Mucosa of descending colon (tissue), 3 donors: ENCODE results near the gene SGMS1. TPM values are rescaled to one million over a fixed set of nuclear protein-coding genes. Genes with fewer than 3 reads are reported as not detected.

Source experiments
- ATAC-seq: fragments of 200-7000 bp; cut with Tn5 transposase; one replicate; pipeline ENCODE4 v1.9.1; 2020; ENCODE audit warnings: mild to moderate bottlenecking, moderate library complexity
- DNase-seq, 3 donors: peaks; one replicate each; pipeline ENCODE4 v3.0.0-alpha.2; 2020
- H3K36me3 ChIP-seq: fragments of 200-600 bp; one replicate; pipeline ENCODE4 v1.8.0; 2021; ENCODE audit warnings: low read depth, mild to moderate bottlenecking
- H3K4me1 ChIP-seq: fragments of 200-600 bp; one replicate; pipeline ENCODE4 v1.8.0; 2021; ENCODE audit warnings: low read depth, mild to moderate bottlenecking
- H3K4me3 ChIP-seq: fragments of 200-600 bp; one replicate; pipeline ENCODE4 v1.8.0; 2021; ENCODE audit warnings: mild to moderate bottlenecking
- H3K9me3 ChIP-seq: fragments of 200-600 bp; one replicate; pipeline ENCODE4 v1.8.0; 2021; ENCODE audit warnings: mild to moderate bottlenecking
- CTCF ChIP-seq: fragments of 200-600 bp; IDR thresholded peaks from one replicate; pipeline ENCODE4 v1.8.0; 2022; ENCODE audit warnings: antibody characterized with exemption, mild to moderate bottlenecking
- intact Hi-C, 2 donors: fragments of 100-400 bp; cut with DNase I in 1 of 2; cut with micrococcal nuclease in 1 of 2; formaldehyde crosslinking; loops; one replicate each; pipeline versions ENCODE4 v1.11.0 to v1.11.1; 2022; cut with DNase I, micrococcal nuclease
- total RNA-seq, 3 donors: library from RNA; stranded (reverse); fragmentation: NEBNext Ultra II Directional in 2 of 3; extraction: Animal tissue kit (Norgen Biotek cat#: 25700) in 2 of 3; gene quantifications; one replicate each; pipeline versions ENCODE4 v1.2.1 to v1.2.4, GENCODE V29; 2021 to 2023
- donor health status: DM: no; HTN: no; CAD: no; lungs with moderate emphysema.
- donor health status: DM: no; HTN: no; CAD: no.
- donor health status: DM: no; HTN: yes; CAD: no.

Gene SGMS1
- total RNA-seq, 3 donors from 2014 or later, result 14.4 to 28.4 (median 20.0) TPM

GRCh38 chr10:50397312-50398140, 226.2 kb downstream of the SGMS1 start:
- intact Hi-C loops, result no loop called here
- H3K9me3 ChIP-seq, result no peaks in the 10 kb centered on the region
- no peak for TF ChIP-seq CTCF
- no peak for ATAC-seq
- H3K4me1 ChIP-seq, result no peaks in the 10 kb centered on the region
- no peaks in the 10 kb centered on the region for H3K36me3 ChIP-seq
- H3K4me3 ChIP-seq, result no peak overlapping the region
- no peak for DNase-seq

GRCh38 chr10:50396491-50397311, 227.1 kb downstream of the SGMS1 start:
- TF ChIP-seq CTCF, result no peak
- no peak overlapping the region for H3K4me3 ChIP-seq
- DNase-seq, result no peak
- no peaks in the 10 kb centered on the region for H3K9me3 ChIP-seq
- H3K4me1 ChIP-seq, result no peaks in the 10 kb centered on the region
- intact Hi-C loops, result no loop called here
- no peaks in the 10 kb centered on the region for H3K36me3 ChIP-seq
- ATAC-seq, result no peak

GRCh38 chr10:50395851-50396250, 227.9 kb downstream of the SGMS1 start:
- Histone ChIP-seq H3K36me3 (no peaks in the 10 kb centered on the region), H3K4me3 (no peak overlapping the region), H3K9me3 (no peaks in the 10 kb centered on the region), H3K4me1 (no peaks in the 10 kb centered on the region)
- no peak for TF ChIP-seq CTCF
- intact Hi-C loops, result no loop called here
- DNase-seq (no peak), ATAC-seq (no peak)

GRCh38 chr10:50395271-50395670, 228.5 kb downstream of the SGMS1 start:
- Histone ChIP-seq H3K4me1 (no peaks in the 10 kb centered on the region), H3K36me3 (no peaks in the 10 kb centered on the region), H3K4me3 (no peak overlapping the region), H3K9me3 (no peaks in the 10 kb centered on the region)
- no peak for TF ChIP-seq CTCF
- no peak for ATAC-seq
- intact Hi-C loops, result no loop called here
- no peak for DNase-seq

- intact Hi-C loops, result no loop called here
- H3K4me1 ChIP-seq, result no peaks in the 10 kb centered on the region
- no peak for ATAC-seq
Measured at GRCh38 chr10:50394832-50395231, 228.9 kb downstream of the SGMS1 start.

More at GRCh38 chr10:50394832-50395231, 228.9 kb downstream of the SGMS1 start:
- no peaks in the 10 kb centered on the region for H3K9me3 ChIP-seq
- TF ChIP-seq CTCF, result no peak
- H3K36me3 ChIP-seq, result no peaks in the 10 kb centered on the region
- no peak overlapping the region for H3K4me3 ChIP-seq
- DNase-seq, result no peak
